PC-9 (cell line): ENCODE measurements around the gene KIT.

ENCODE experiments used
- EZH2 ChIP-seq: fragments of 200-600 bp; sonication (generic); IDR thresholded peaks from 2 replicates; pipeline ENCODE4 v1.8.0; 2017; ENCODE audit warnings: antibody characterized with exemption, low read depth
- TF ChIP-seq, protein P1 (sequence below): fragments of 200-600 bp; sonication (generic); conservative IDR thresholded peaks from 2 replicates; pipeline ENCODE4 v1.6.1; 2017; ENCODE audit warnings: mixed run types, antibody characterized with exemption, mild to moderate bottlenecking, moderate library complexity

DNA sequence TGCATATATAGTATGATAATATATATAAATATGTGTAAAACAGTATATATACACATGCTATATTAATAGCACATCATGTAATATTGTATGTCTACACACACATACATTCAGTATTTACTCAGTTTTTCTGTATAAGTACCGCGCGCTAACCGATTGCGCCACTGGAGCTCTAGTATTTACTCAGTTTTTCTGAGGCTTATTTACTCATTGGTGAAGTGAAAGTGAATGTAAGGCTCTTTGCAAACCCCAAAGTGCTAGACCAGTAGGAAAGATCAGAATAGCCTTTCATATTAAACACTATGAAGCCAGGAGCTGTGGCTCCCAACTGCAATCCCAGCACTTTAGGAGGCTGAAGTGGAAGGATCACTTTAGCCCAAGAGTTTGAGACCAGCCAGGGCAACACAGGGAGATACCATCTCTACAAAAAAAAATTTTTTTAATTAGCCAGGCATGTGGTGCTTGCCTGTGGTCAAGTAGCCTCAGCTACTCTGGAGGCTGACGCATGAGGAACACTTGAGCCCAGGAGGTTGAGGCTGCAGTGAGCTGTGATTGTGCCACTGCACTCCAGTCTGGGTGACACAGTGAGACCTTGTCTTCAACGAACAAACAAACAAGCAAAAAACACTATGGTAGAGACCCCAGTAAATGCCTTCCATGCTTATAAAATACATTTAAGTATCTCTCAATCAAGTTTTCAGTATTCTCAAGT is 125.8 kb downstream of the KIT start:
- TF ChIP-seq, protein P1, sequence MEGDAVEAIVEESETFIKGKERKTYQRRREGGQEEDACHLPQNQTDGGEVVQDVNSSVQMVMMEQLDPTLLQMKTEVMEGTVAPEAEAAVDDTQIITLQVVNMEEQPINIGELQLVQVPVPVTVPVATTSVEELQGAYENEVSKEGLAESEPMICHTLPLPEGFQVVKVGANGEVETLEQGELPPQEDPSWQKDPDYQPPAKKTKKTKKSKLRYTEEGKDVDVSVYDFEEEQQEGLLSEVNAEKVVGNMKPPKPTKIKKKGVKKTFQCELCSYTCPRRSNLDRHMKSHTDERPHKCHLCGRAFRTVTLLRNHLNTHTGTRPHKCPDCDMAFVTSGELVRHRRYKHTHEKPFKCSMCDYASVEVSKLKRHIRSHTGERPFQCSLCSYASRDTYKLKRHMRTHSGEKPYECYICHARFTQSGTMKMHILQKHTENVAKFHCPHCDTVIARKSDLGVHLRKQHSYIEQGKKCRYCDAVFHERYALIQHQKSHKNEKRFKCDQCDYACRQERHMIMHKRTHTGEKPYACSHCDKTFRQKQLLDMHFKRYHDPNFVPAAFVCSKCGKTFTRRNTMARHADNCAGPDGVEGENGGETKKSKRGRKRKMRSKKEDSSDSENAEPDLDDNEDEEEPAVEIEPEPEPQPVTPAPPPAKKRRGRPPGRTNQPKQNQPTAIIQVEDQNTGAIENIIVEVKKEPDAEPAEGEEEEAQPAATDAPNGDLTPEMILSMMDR: no peak
- TF ChIP-seq EZH2: no peak
